Measurements from ENCODE around the gene MSH3. TPM values are rescaled to one million over a fixed set of nuclear protein-coding genes. Genes with fewer than 3 reads are reported as not detected.

Gene MSH3
- total RNA-seq, result 12.1 and 16.7 TPM in 2 replicates

DNA sequence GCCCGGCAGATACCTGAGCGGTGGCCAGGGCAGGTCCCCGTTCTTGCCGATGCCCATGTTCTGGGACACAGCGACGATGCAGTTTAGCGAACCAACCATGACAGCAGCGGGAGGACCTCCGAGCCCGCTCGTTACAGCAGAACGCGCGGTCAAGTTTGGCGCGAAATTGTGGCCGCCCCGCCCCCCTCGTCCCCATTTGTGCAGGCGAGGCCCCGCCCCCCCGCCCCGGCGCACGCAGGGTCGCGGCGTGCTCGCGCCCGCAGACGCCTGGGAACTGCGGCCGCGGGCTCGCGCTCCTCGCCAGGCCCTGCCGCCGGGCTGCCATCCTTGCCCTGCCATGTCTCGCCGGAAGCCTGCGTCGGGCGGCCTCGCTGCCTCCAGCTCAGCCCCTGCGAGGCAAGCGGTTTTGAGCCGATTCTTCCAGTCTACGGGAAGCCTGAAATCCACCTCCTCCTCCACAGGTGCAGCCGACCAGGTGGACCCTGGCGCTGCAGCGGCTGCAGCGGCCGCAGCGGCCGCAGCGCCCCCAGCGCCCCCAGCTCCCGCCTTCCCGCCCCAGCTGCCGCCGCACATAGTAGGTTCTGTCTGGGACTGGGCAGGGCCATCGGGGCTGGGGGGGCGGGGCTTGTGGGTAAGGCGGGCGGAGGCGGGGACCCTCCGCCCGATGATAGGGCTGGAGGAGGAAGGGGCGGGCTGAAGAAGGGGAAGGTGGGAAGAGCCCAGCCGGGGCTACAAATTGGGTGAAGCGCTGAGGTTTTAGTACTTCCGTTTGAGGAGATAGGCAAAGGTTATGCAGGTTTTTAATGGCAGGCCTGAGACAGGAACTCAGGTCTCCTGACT lies at the start of gene MSH3, which contains the start of gene DHFR:
TSS of gene MSH3 (plus strand) at position 262 of the 840 bp plus-strand sequence. CDS start at position 338, 76 bp downstream.
TSS of gene DHFR (minus strand) at position 593 of the 840 bp plus-strand sequence. CDS start at position 99, 494 bp downstream.

Other genes starting within 250 kb of the MSH3 start
- 26.7 and 39.7 TPM in 2 replicates for gene ZFYVE16, start 246.6 kb upstream of the MSH3 start, total RNA-seq
- 6.1 and 7.4 TPM in 2 replicates for gene FAM151B, start 166.6 kb upstream of the MSH3 start, total RNA-seq
- not detected in 2 replicates for gene ANKRD34B, start 84.4 kb upstream of the MSH3 start, total RNA-seq
- 4.7 and 11.1 TPM in 2 replicates for gene DHFR, start 331 bp downstream of the MSH3 start, total RNA-seq

All from smooth muscle cell of the pulmonary artery (primary cell).